Parathyroid adenoma (tissue), 2 donors: ENCODE results near the gene C9orf43.
"Not testable (repeated sequence)": the region's sequence is repeated elsewhere in the genome, so short reads cannot be mapped to it uniquely, and the experiment has no call there.

Source experiments
- H2AFZ ChIP-seq: fragments of 300-600 bp; sonication (generic); one replicate; pipeline ENCODE4 v1.7.0; 2017; ENCODE audit warnings: antibody characterized with exemption, mild to moderate bottlenecking
- H3K27ac ChIP-seq: fragments of 300-600 bp; sonication (generic); one replicate; pipeline ENCODE4 v1.7.0; 2017
- H3K27me3 ChIP-seq: fragments of 300-600 bp; sonication (generic); one replicate; pipeline ENCODE4 v1.7.0; 2017; ENCODE audit warnings: low read length; ENCODE audit not compliant: control insufficient read depth, insufficient read depth
- H3K36me3 ChIP-seq: fragments of 300-600 bp; sonication (generic); one replicate; pipeline ENCODE4 v1.7.0; 2017; ENCODE audit warnings: low read length; ENCODE audit not compliant: control insufficient read depth, insufficient read depth
- H3K4me1 ChIP-seq: fragments of 300-600 bp; sonication (generic); one replicate; pipeline ENCODE4 v1.7.0; 2017; ENCODE audit warnings: control low read depth
- H3K4me2 ChIP-seq: fragments of 300-600 bp; sonication (generic); one replicate; pipeline ENCODE4 v1.7.0; 2017; ENCODE audit warnings: low read length
- H3K4me3 ChIP-seq: fragments of 300-600 bp; sonication (generic); one replicate; pipeline ENCODE4 v1.7.0; 2017; ENCODE audit warnings: low read depth, low read length
- H3K79me2 ChIP-seq: fragments of 300-600 bp; sonication (generic); one replicate; pipeline ENCODE4 v1.7.0; 2017; ENCODE audit warnings: control low read depth
- H3K9ac ChIP-seq: fragments of 300-600 bp; sonication (generic); one replicate; pipeline ENCODE4 v1.7.0; 2017; ENCODE audit warnings: mild to moderate bottlenecking
- H3K9me3 ChIP-seq: fragments of 300-600 bp; sonication (generic); one replicate; pipeline ENCODE4 v1.7.0; 2017; ENCODE audit warnings: low read length; ENCODE audit not compliant: control insufficient read depth
- CTCF ChIP-seq: fragments of 300-600 bp; sonication (generic); IDR thresholded peaks from one replicate; pipeline ENCODE4 v1.7.0; 2017; ENCODE audit warnings: antibody characterized with exemption, mild to moderate bottlenecking
- donor health status: primary hyperparathyroidism.

Gene C9orf43

DNA sequence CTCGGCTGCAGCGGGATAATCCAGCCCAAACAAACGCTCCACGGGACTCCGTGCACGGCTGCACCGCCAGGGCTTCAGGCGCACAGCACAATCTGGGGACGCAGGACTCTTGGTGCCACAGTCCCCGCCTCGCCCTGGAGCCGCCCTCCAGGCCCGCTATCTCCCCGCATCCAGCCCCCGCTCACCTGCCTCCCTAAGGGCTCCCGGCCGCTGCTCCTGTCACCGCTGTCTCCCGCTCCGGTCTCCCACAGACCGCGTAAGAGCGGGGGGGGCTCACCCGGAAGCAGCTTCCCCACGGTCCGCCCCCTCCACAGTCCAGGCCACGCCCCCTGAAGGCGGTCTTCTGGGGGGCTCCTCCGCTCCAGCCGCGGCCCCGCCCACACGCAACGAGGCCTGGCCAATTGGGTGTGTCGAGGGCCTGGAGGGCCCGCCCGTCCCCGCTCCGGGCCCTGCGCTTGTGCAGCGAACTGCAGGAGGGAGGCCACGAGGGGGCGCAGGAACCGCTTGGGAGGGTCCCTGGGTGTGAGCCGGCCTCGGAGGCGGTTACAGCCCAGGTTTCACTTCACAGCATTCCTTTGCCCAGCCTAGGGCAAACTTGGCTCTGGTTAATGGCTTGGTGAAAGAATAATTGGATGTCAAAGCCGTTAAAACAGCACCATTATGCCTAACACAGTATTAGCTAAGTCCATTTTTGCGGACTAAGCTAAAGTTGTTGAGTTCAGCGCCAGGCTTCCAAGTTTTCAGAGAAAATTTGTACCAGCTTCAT is 9.3 kb upstream of the C9orf43 start, which contains the start of gene ALAD:
TSS of gene ALAD (minus strand) at position 258 of the 766 bp plus-strand sequence. CDS start 7,725 bp downstream, outside the sequence.
- H3K27me3 ChIP-seq, result no peaks in the 10 kb centered on the region
- no peaks in the 10 kb centered on the region for H3K9me3 ChIP-seq
- no peak within 1 kb of the TSS for H3K9ac ChIP-seq
- H3K4me2 ChIP-seq, result peak within 1 kb of the TSS; percentile 81
- TF ChIP-seq CTCF, result peak; percentile 88
- H3K4me3 ChIP-seq, result peak within 1 kb of the TSS; percentile 91
- peak within 1 kb of the TSS; percentile 63 for H3K27ac ChIP-seq
- H3K79me2 ChIP-seq, result peaks cover 3% of the 10 kb centered on the region
- peaks cover 7% of the 10 kb centered on the region for H3K4me1 ChIP-seq
- peak within 1 kb of the TSS; percentile 70 for H2AFZ ChIP-seq
- no peaks in the 10 kb centered on the region for H3K36me3 ChIP-seq

DNA sequence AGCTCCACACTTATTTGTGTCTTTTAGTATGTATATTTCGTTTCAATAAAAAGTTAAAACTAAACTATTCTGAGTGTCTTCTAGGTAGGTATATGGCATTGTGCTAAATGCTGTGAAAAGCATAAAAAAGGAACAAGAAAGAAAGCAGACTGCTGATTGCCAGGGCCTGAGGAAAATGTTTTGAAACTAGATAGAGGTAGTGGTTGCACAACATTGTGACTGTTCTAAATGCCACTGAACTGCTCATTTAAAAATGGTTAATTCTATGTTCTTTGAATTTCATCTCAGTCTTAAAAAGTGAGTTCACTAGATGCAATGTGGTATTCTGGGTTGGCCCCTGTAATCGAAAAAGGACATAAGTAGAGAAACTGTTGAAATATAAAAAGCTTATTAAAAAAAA is 6.9 kb upstream of the C9orf43 start:
- H3K36me3 ChIP-seq, result no peaks in the 10 kb centered on the region
- TF ChIP-seq CTCF, result no peak
- no peak overlapping the region for H3K9ac ChIP-seq
- H3K79me2 ChIP-seq, result peaks cover 3% of the 10 kb centered on the region
- peaks cover 9% of the 10 kb centered on the region for H3K4me1 ChIP-seq
- H3K4me3 ChIP-seq, result no peak overlapping the region
- no peaks in the 10 kb centered on the region for H3K27me3 ChIP-seq
- peak overlapping the region; percentile 32 for H3K27ac ChIP-seq
- no peaks in the 10 kb centered on the region for H3K9me3 ChIP-seq
- H2AFZ ChIP-seq, result no peak overlapping the region
- H3K4me2 ChIP-seq, result no peak overlapping the region

DNA sequence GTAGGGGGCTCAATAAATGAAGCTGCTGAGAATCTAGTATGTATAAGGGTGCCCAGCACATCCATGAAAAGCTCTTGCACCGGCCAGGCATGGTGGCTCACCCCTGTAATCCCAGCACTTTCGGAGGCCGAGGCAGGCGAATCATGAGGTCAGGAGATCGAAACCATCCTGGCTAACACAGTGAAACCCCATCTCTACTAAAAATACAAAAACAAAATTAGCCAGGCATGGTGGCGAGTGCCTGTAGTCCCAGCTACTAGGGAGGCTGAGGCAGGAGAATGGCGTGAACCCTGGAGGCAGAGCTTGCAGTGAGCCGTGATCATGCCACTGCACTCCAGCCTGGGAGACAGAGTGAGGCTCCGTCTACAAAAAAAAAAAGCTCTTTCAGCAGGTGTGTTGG is 4.2 kb upstream of the C9orf43 start:
- peaks cover 13% of the 10 kb centered on the region for H3K4me1 ChIP-seq
- peak overlapping the region; percentile 56 for H3K27ac ChIP-seq
- not testable (repeated sequence) for H3K9me3 ChIP-seq, H3K9ac ChIP-seq, H3K36me3 ChIP-seq, H2AFZ ChIP-seq, H3K79me2 ChIP-seq, H3K27me3 ChIP-seq, H3K4me2 ChIP-seq, H3K4me3 ChIP-seq

- H3K4me3 ChIP-seq, H3K9ac ChIP-seq, H3K9me3 ChIP-seq, H3K4me2 ChIP-seq, H3K4me1 ChIP-seq, H3K79me2 ChIP-seq, H3K36me3 ChIP-seq, H3K27me3 ChIP-seq: not testable (repeated sequence)
- H2AFZ ChIP-seq, result peak overlapping the region; percentile 53
- H3K27ac ChIP-seq, result peak overlapping the region; percentile 56
- peak; percentile 78 for TF ChIP-seq CTCF
Measured at GRCh38 chr9:113406873-113407511, 3.6 kb upstream of the C9orf43 start.

GRCh38 chr9:113409481-113409880 is 1.1 kb upstream of the C9orf43 start:
- H3K27ac ChIP-seq, result peak overlapping the region; percentile 97
- H3K27me3 ChIP-seq, result no peaks in the 10 kb centered on the region
- no peaks in the 10 kb centered on the region for H3K79me2 ChIP-seq
- H3K36me3 ChIP-seq, result no peaks in the 10 kb centered on the region
- H3K4me1 ChIP-seq, result peaks cover 6% of the 10 kb centered on the region
- no peak overlapping the region for H3K9ac ChIP-seq
- H3K4me2 ChIP-seq, result peak overlapping the region; percentile 89
- H2AFZ ChIP-seq, result no peak overlapping the region
- H3K4me3 ChIP-seq, result peak overlapping the region; percentile 99
- H3K9me3 ChIP-seq, result no peaks in the 10 kb centered on the region
- no peak for TF ChIP-seq CTCF
